PC-9 (cell line): Measurements from ENCODE around the gene EYA3. TPM values are rescaled to one million over a fixed set of nuclear protein-coding genes. Genes with fewer than 3 reads are reported as not detected.

ENCODE experiments used
- BruUV-seq: library from RNA; stranded (reverse); fragments of 400-500 nt; replicated peaks from 2 replicates; lab custom pipeline; 2021; lab: Mats Ljungman, UMichigan
- CTCF ChIA-PET: fragments of 300-600 bp; sonication (Branson Sonifier 250); formaldehyde crosslinking; loops from one replicate; lab custom pipeline; 2022; ENCODE audit warnings: antibody characterized with exemption; lab: Charles Lee
- POLR2A ChIA-PET: fragments of 300-600 bp; sonication (Branson Sonifier 250); formaldehyde crosslinking; loops from one replicate; lab custom pipeline; 2022; ENCODE audit warnings: antibody characterized with exemption; ENCODE audit not compliant: unreplicated experiment; lab: Charles Lee
- DNase-seq, 2 experiments: peaks; one replicate each; pipeline versions ENCODE4 v3.0.0 to v3.0.0-alpha.2; 2015 to 2022; ENCODE audit warnings: mixed read lengths in 1 of 2
- H2AFZ ChIP-seq: fragments of 200-600 bp; sonication (generic); 2 replicates; pipeline ENCODE4 v1.8.1; 2017; ENCODE audit warnings: antibody characterized with exemption
- H3F3A ChIP-seq: fragments of 200-600 bp; sonication (generic); 2 replicates; pipeline ENCODE4 v1.8.1; 2017; ENCODE audit warnings: antibody characterized with exemption, mild to moderate bottlenecking, low read depth; ENCODE audit not compliant: insufficient read depth
- H3K27ac ChIP-seq: fragments of 200-600 bp; sonication (generic); 2 replicates; pipeline ENCODE4 v1.6.1; 2016; ENCODE audit warnings: mixed run types
- H3K27me3 ChIP-seq: fragments of 200-600 bp; sonication (generic); 2 replicates; pipeline ENCODE4 v1.6.1; 2016; ENCODE audit warnings: low read depth, mixed run types; ENCODE audit not compliant: insufficient read depth
- H3K36me3 ChIP-seq: fragments of 200-600 bp; sonication (generic); 2 replicates; pipeline ENCODE4 v1.6.1; 2016; ENCODE audit warnings: low read depth, mixed run types
- H3K4me1 ChIP-seq: fragments of 200-600 bp; sonication (generic); replicated peaks from 2 replicates; pipeline ENCODE4 v1.6.1; 2016; ENCODE audit warnings: mixed run types; ENCODE audit not compliant: insufficient read depth
- H3K4me2 ChIP-seq: fragments of 200-600 bp; sonication (generic); 2 replicates; pipeline ENCODE4 v1.6.1; 2017; ENCODE audit warnings: mixed run types
- H3K4me3 ChIP-seq: fragments of 200-600 bp; sonication (generic); 2 replicates; pipeline ENCODE4 v1.6.1; 2016; ENCODE audit warnings: mixed run types
- H3K79me2 ChIP-seq: fragments of 200-600 bp; sonication (generic); 2 replicates; pipeline ENCODE4 v1.6.1; 2017; ENCODE audit warnings: low read depth, mixed run types
- H3K9me2 ChIP-seq: fragments of 200-600 bp; sonication (generic); 2 replicates; pipeline ENCODE4 v1.8.1; 2017; ENCODE audit warnings: mild to moderate bottlenecking; ENCODE audit not compliant: insufficient read depth
- H3K9me3 ChIP-seq: fragments of 200-600 bp; sonication (generic); 2 replicates; pipeline ENCODE4 v1.8.1; 2016; ENCODE audit warnings: low read depth; ENCODE audit not compliant: insufficient read depth
- H4K20me1 ChIP-seq: fragments of 200-600 bp; sonication (generic); 2 replicates; pipeline ENCODE4 v1.8.1; 2017; ENCODE audit not compliant: insufficient read depth
- EZH2 ChIP-seq: fragments of 200-600 bp; sonication (generic); IDR thresholded peaks from 2 replicates; pipeline ENCODE4 v1.8.0; 2017; ENCODE audit warnings: antibody characterized with exemption, low read depth
- intact Hi-C: fragments of 100-400 bp; cut with micrococcal nuclease; formaldehyde crosslinking; loops from one replicate; pipeline ENCODE4 v1.10.0; 2022; ENCODE audit not compliant: unreplicated experiment
- total RNA-seq: library from RNA; stranded (reverse); gene quantifications from 2 replicates; pipeline ENCODE4 v1.2.3, GENCODE V29; 2021
- TF ChIP-seq, protein P1 (sequence below): fragments of 200-600 bp; sonication (generic); conservative IDR thresholded peaks from 2 replicates; pipeline ENCODE4 v1.6.1; 2017; ENCODE audit warnings: mixed run types, antibody characterized with exemption, mild to moderate bottlenecking, moderate library complexity

EYA3 gene
- total RNA-seq, 1 experiment from 2014 or later: 19.0 TPM

DNA sequence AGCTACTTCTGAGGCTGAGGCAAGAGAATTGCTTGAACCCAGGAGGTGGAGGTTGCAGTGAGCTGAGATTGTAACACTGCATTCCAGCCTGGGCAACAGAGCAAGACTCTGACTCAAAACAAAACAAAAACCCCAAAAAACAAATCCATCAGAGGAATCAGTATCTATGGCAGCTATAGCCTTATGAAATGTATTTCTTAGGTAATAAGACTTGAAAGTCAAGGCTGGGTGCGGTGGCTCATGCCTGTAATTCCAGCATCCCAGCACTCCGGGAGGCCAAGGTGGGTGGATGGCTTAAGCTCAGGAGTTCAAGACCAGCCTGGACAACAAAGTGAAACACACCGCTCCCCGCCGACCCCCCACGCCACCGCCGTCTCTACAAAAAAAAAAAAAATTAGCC, 31.1 kb upstream of the EYA3 start:
- H3K4me1 ChIP-seq: peaks cover 26% of the 10 kb centered on the region
- intact Hi-C loops: no loop called here
- no peak for DNase-seq
- H2AFZ ChIP-seq: no peak overlapping the region
- no peaks in the 10 kb centered on the region for H3K79me2 ChIP-seq
- H3K9me3 ChIP-seq: no peaks in the 10 kb centered on the region
- TF ChIP-seq EZH2: no peak
- TF ChIP-seq, protein P1, sequence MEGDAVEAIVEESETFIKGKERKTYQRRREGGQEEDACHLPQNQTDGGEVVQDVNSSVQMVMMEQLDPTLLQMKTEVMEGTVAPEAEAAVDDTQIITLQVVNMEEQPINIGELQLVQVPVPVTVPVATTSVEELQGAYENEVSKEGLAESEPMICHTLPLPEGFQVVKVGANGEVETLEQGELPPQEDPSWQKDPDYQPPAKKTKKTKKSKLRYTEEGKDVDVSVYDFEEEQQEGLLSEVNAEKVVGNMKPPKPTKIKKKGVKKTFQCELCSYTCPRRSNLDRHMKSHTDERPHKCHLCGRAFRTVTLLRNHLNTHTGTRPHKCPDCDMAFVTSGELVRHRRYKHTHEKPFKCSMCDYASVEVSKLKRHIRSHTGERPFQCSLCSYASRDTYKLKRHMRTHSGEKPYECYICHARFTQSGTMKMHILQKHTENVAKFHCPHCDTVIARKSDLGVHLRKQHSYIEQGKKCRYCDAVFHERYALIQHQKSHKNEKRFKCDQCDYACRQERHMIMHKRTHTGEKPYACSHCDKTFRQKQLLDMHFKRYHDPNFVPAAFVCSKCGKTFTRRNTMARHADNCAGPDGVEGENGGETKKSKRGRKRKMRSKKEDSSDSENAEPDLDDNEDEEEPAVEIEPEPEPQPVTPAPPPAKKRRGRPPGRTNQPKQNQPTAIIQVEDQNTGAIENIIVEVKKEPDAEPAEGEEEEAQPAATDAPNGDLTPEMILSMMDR: no peak
- no peaks in the 10 kb centered on the region for H3K9me2 ChIP-seq
- BruUV-seq: no TSS peak
- H3K4me2 ChIP-seq: no peak overlapping the region
- no peaks in the 10 kb centered on the region for H3K36me3 ChIP-seq
- H3K4me3 ChIP-seq: no peak overlapping the region
- ChIA-PET POLR2A (no interaction called here), CTCF (no interaction called here)
- no peaks in the 10 kb centered on the region for H3K27me3 ChIP-seq
- H4K20me1 ChIP-seq: no peaks in the 10 kb centered on the region
- H3F3A ChIP-seq: peaks cover 15% of the 10 kb centered on the region
- no peak overlapping the region for H3K27ac ChIP-seq

DNA sequence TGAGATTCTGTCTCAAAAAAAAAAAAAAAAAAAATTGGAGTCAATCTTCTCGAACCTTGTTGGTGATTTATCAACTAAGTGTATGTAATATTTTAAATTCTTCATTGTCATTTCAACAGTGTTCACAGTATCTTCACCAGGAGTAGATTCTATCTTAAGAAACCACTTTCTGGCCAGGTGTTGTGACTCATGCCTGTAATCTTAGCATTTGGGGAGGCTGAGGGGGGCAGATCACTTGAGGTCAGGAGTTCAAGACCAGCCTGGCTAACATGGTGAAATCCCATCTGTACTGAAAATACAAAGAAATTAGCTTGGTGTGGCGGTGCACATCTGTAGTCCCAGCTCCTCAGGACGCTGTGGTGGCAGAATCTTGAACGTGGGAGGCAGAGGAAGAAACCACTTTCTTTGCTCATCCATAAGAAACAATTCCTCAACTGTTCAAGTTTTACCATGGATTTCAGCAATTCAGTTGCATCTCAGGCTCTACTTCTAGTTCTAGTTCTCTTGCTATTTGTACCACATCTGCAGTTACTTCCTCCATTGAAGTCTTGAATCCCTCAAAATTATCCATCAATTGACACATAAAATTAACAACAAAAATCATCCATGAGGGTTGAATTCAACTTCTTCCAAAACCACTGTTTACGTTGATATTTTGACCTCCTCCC, 30.4 kb upstream of the EYA3 start:
- Histone ChIP-seq H3K36me3 (no peaks in the 10 kb centered on the region), H4K20me1 (no peaks in the 10 kb centered on the region), H3K9me3 (no peaks in the 10 kb centered on the region), H3K27me3 (no peaks in the 10 kb centered on the region), H3K4me3 (no peak overlapping the region), H3K9me2 (no peaks in the 10 kb centered on the region), H3K27ac (no peak overlapping the region), H3K4me2 (no peak overlapping the region), H3K4me1 (peaks cover 24% of the 10 kb centered on the region), H2AFZ (no peak overlapping the region), H3K79me2 (no peaks in the 10 kb centered on the region), H3F3A (peaks cover 12% of the 10 kb centered on the region)
- intact Hi-C loops: no loop called here
- ChIA-PET POLR2A (no interaction called here), CTCF (no interaction called here)
- no TSS peak for BruUV-seq
- TF ChIP-seq, protein P1: no peak
- TF ChIP-seq EZH2: no peak
- no peak for DNase-seq

DNA sequence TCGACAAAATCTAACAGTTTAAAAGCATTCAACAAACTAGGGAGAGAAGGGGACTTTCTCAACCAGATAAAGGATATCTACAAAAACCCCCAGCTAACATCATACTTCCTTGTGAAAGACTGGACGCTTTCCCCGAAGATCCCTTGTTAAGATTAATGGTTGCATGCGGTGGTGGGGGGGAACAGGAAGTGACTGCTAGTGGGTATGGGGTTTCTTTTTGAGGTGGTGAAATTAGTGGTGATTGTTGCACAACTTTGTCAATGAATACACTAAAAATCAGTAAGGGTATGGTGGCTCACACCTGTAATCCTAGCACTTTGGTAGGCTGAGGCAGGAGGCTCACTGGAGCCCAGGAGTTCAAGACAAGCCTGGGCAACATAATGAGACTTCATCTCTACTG, 26.9 kb upstream of the EYA3 start:
- no peaks in the 10 kb centered on the region for H3K27me3 ChIP-seq
- DNase-seq: no peak
- BruUV-seq: no TSS peak
- H3K27ac ChIP-seq: peak overlapping the region; percentile 29; the same call in 1 of the 2 replicates
- no peak overlapping the region for H3K4me2 ChIP-seq
- H3F3A ChIP-seq: no peaks in the 10 kb centered on the region
- H3K79me2 ChIP-seq: no peaks in the 10 kb centered on the region
- ChIA-PET CTCF (no interaction called here), POLR2A (no interaction called here)
- intact Hi-C loops: no loop called here
- 0 out of 2 replicates have a peak overlapping the region, but pooled peaks have one; percentile 48 for H2AFZ ChIP-seq
- no peaks in the 10 kb centered on the region for H3K9me3 ChIP-seq
- H3K36me3 ChIP-seq: no peaks in the 10 kb centered on the region
- no peaks in the 10 kb centered on the region for H3K9me2 ChIP-seq
- H3K4me1 ChIP-seq: peaks cover 26% of the 10 kb centered on the region
- no peaks in the 10 kb centered on the region for H4K20me1 ChIP-seq
- no peak for TF ChIP-seq EZH2
- TF ChIP-seq, protein P1: no peak
- no peak overlapping the region for H3K4me3 ChIP-seq
